DOHH2 (cell line): Measurements from ENCODE around the gene NCAM2.

ENCODE experiments used
- H3F3A ChIP-seq: fragments of 200-600 bp; sonication (generic), shearing (Covaris generic); 2 replicates; pipeline ENCODE4 v1.6.0; 2016; ENCODE audit warnings: antibody characterized with exemption, mild to moderate bottlenecking; ENCODE audit not compliant: control insufficient read depth, insufficient read depth
- H3K27ac ChIP-seq: fragments of 200-600 bp; sonication (generic); 2 replicates; pipeline ENCODE4 v1.5.1; 2014; ENCODE audit warnings: low read depth, mild to moderate bottlenecking, low read length, moderate library complexity
- H3K27me3 ChIP-seq: fragments of 200-600 bp; sonication (generic); 2 replicates; pipeline ENCODE4 v1.6.1; 2014; ENCODE audit warnings: mild to moderate bottlenecking, low read length, mixed read lengths; ENCODE audit not compliant: control insufficient read depth
- H3K36me3 ChIP-seq: fragments of 200-600 bp; sonication (generic); 2 replicates; pipeline ENCODE4 v1.6.1; 2014; ENCODE audit warnings: mild to moderate bottlenecking, low read length, moderate library complexity, mixed read lengths; ENCODE audit not compliant: control insufficient read depth
- H3K4me1 ChIP-seq: fragments of 200-600 bp; sonication (generic); 2 replicates; pipeline ENCODE4 v1.6.1; 2014; ENCODE audit warnings: mild to moderate bottlenecking, low read length, mixed read lengths; ENCODE audit not compliant: control insufficient read depth
- H3K4me2 ChIP-seq: fragments of 200-600 bp; sonication (generic); 2 replicates; pipeline ENCODE4 v1.6.0; 2014; ENCODE audit warnings: mild to moderate bottlenecking, low read length, moderate library complexity
- H3K4me3 ChIP-seq: fragments of 200-600 bp; sonication (generic); 2 replicates; pipeline ENCODE4 v1.5.1; 2014; ENCODE audit warnings: mild to moderate bottlenecking, low read length, mixed read lengths
- H3K79me2 ChIP-seq: fragments of 200-600 bp; sonication (generic); 2 replicates; pipeline ENCODE4 v1.6.1; 2014; ENCODE audit warnings: mild to moderate bottlenecking, low read length, mixed read lengths; ENCODE audit not compliant: control insufficient read depth
- H3K9me2 ChIP-seq: fragments of 200-600 bp; sonication (generic); replicated peaks from 2 replicates; pipeline ENCODE4 v1.6.1; 2014; ENCODE audit warnings: mild to moderate bottlenecking, low read length, mixed read lengths; ENCODE audit not compliant: control insufficient read depth
- H3K9me3 ChIP-seq: fragments of 200-600 bp; sonication (generic); 2 replicates; pipeline ENCODE4 v1.6.1; 2014; ENCODE audit warnings: antibody characterized with exemption, low read length, mixed read lengths; ENCODE audit not compliant: control insufficient read depth, insufficient read depth
- H4K20me1 ChIP-seq: fragments of 200-600 bp; sonication (generic); 2 replicates; pipeline ENCODE4 v1.6.0; 2014; ENCODE audit warnings: low read depth, mild to moderate bottlenecking, antibody characterized with exemption, low read length, moderate library complexity; ENCODE audit not compliant: control insufficient read depth, insufficient read depth
- CTCF ChIP-seq: fragments of 200-600 bp; sonication (generic); IDR thresholded peaks from one replicate; pipeline ENCODE4 v1.5.1; 2014; ENCODE audit warnings: antibody characterized with exemption, mild to moderate bottlenecking, low read depth, low read length; ENCODE audit not compliant: poor library complexity, severe bottlenecking
- EZH2phosphoT487 ChIP-seq: fragments of 200-600 bp; sonication (generic); IDR thresholded peaks from 2 replicates; pipeline ENCODE4 v1.6.1; 2017; ENCODE audit warnings: borderline replicate concordance, mild to moderate bottlenecking, antibody characterized with exemption, low read length, moderate library complexity, mixed read lengths

Gene NCAM2

GRCh38 chr21:20968391-20968790 is 29.8 kb upstream of the NCAM2 start:
- H4K20me1 ChIP-seq: no peaks in the 10 kb centered on the region

DNA sequence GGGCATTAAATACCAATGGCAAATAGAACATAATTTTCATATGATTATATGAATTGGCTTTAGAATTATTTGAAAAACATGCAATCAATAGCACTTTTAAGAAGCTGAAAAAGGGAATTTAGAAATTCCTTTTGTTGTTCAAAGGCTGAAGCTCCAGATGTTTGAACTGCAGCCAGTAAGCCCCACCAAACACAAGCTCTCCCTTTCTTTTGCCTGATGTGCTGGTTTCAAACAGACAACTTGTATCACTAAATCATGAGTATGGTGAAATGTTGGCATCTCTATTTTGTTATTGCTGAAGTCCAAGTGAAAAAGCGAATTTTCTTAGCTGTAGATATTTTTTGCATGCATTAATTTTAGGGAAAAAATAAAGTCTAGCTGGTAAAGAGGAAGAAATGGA is 27.5 kb upstream of the NCAM2 start:
- Histone ChIP-seq H3K36me3 (no peaks in the 10 kb centered on the region), H3K79me2 (no peaks in the 10 kb centered on the region), H3K27ac (no peak overlapping the region), H3K9me2 (no peaks in the 10 kb centered on the region), H3K4me1 (no peaks in the 10 kb centered on the region), H4K20me1 (no peaks in the 10 kb centered on the region), H3K27me3 (no peaks in the 10 kb centered on the region), H3F3A (no peaks in the 10 kb centered on the region), H3K9me3 (no peaks in the 10 kb centered on the region), H3K4me2 (no peak overlapping the region), H3K4me3 (no peak overlapping the region)
- TF ChIP-seq EZH2phosphoT487 (no peak), CTCF (no peak)

More at GRCh38 chr21:20968391-20968790, 29.8 kb upstream of the NCAM2 start:
- Histone ChIP-seq H3K4me1 (no peaks in the 10 kb centered on the region), H3K36me3 (no peaks in the 10 kb centered on the region), H3F3A (no peaks in the 10 kb centered on the region), H3K79me2 (no peaks in the 10 kb centered on the region), H3K9me2 (no peaks in the 10 kb centered on the region), H3K27ac (no peak overlapping the region), H3K4me3 (no peak overlapping the region), H3K27me3 (no peaks in the 10 kb centered on the region), H3K9me3 (no peaks in the 10 kb centered on the region), H3K4me2 (no peak overlapping the region)
- TF ChIP-seq CTCF (no peak), EZH2phosphoT487 (no peak)

DNA sequence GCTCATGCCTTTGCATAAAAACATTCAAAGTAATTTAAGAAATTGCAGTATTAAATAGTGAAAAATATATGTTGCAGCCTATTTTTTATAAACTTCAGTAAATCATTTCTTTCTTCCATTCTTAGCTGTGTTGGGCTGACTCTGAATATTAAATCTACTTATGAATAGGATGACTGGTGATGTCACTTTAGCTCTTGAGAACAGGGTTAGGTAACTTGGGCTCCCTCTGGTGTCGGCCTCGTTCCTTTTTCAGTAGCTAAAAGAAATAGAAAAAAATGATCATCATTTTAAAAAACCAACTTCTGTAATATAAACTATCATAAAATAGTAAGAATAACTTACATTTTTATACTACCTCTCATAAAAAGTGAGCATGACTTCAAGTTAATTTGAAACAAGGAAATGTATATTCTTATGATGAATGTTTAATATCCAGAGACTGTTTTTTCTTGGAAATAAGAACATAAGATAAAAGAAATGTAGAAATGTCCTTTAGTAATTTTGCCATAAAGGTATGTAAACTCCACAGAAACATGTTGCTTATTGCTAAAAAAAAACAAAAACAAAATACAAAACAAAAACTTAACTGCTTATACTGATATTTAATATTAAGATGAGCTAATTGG is 26.8 kb upstream of the NCAM2 start:
- H3K9me2 ChIP-seq: no peaks in the 10 kb centered on the region
- H3K79me2 ChIP-seq: no peaks in the 10 kb centered on the region
- H3K4me2 ChIP-seq: no peak overlapping the region
- no peaks in the 10 kb centered on the region for H4K20me1 ChIP-seq
- no peaks in the 10 kb centered on the region for H3K36me3 ChIP-seq
- H3K27me3 ChIP-seq: no peaks in the 10 kb centered on the region
- H3K4me3 ChIP-seq: no peak overlapping the region
- TF ChIP-seq EZH2phosphoT487 (no peak), CTCF (peak; percentile 16)
- H3K9me3 ChIP-seq: no peaks in the 10 kb centered on the region
- H3K4me1 ChIP-seq: no peaks in the 10 kb centered on the region
- H3F3A ChIP-seq: no peaks in the 10 kb centered on the region
- no peak overlapping the region for H3K27ac ChIP-seq

DNA sequence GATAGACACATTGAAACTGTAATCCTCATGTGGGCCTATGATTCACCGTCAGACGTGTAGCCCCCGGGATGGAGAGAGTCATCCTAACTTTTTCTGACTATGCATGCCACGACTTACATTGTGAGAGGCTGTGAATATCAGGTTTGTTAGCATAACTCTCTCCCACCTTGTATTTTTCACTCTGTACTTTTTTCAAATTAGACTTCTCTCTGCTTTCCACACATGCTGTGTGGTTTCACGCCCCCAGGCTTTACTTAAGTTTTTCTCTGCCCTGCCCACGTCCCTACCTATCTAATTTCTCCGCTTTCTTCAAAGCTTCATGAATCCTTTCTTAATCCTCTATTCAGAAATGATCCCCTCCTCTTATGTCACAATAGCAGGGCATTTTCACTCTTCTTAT is 3.4 kb upstream of the NCAM2 start:
- Histone ChIP-seq H3K36me3 (no peaks in the 10 kb centered on the region), H3K4me2 (no peak overlapping the region), H3K9me3 (no peaks in the 10 kb centered on the region), H3F3A (no peaks in the 10 kb centered on the region), H3K9me2 (no peaks in the 10 kb centered on the region), H3K4me3 (no peak overlapping the region), H3K79me2 (no peaks in the 10 kb centered on the region), H3K27me3 (no peaks in the 10 kb centered on the region), H3K27ac (no peak overlapping the region), H3K4me1 (no peaks in the 10 kb centered on the region), H4K20me1 (no peaks in the 10 kb centered on the region)
- TF ChIP-seq EZH2phosphoT487 (no peak), CTCF (no peak)
